NT2/D1 (cell line): ENCODE data around the gene ZDHHC8.

Experiments
- SUZ12 ChIP-seq: IDR thresholded peaks from 2 replicates; pipeline ENCODE4 v1.6.1; 2011; ENCODE audit not compliant: insufficient read length, insufficient read depth; ENCODE audit errors: extremely low read depth
- ZNF274 ChIP-seq: IDR thresholded peaks from 2 replicates; pipeline ENCODE4 v1.6.1; 2011; ENCODE audit warnings: mild to moderate bottlenecking, low read depth, low read length

DNA sequence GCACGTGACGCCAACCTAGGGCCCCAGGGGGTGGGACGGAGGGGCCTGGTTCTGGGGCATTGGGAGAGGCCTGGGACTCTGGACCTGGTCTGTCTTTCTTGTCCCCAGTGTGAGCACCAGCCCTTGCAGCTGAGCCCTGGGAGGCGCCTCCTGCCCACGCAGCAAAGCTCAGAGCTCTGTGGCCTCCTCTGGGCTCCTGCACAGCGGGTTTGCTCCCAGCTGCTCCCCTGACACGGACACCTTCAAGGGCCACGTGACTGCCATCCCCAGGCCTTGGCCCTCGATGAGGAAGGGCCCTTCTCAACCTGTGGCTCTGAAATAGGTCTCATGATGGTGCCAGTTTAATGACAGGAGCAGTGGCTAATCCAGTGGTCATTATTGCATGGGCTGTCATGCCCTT, 50.8 kb downstream of the ZDHHC8 start:
- TF ChIP-seq SUZ12 (no peak), ZNF274 (no peak)
